HepG2 (cell line): ENCODE results near the gene ADAMTS2. TPM values are rescaled to one million over a fixed set of nuclear protein-coding genes. Genes with fewer than 3 reads are reported as not detected.

ENCODE experiments used
- ATAC-seq: fragments of 200-7000 bp; cut with Tn5 transposase; 3 replicates; pipeline ENCODE4 v1.9.1; 2020; ENCODE audit warnings: mild to moderate bottlenecking, moderate library complexity
- BruUV-seq: library from RNA; stranded (reverse); fragments of 400-500 nt; replicated peaks from 2 replicates; lab custom pipeline; 2021; lab: Mats Ljungman, UMichigan
- CTCF ChIA-PET: fragments of 300-600 bp; formaldehyde crosslinking; extraction: SDS; loops from one replicate; lab custom pipeline; 2021; ENCODE audit warnings: low total read pairs, inconsistent platforms, low intra/inter-chr PET ratio; lab: Yijun Ruan, JAX
- POLR2A ChIA-PET: fragments of 350-600 bp; sonication (Branson Sonifier 250); formaldehyde crosslinking; loops from one replicate; lab custom pipeline; 2020; ENCODE audit warnings: antibody characterized with exemption, inconsistent platforms; lab: Yijun Ruan, JAX
- DNase-seq: peaks from one replicate; pipeline ENCODE4 v3.0.0-alpha.2; 2015; ENCODE audit warnings: low spot score
- FAIRE-seq: peaks from 3 replicates; lab custom pipeline; 2011; peaks lifted over from hg19 to GRCh38; lab: Jason Lieb, UNC
- H2AFZ ChIP-seq: one replicate; pipeline ENCODE4 v1.6.1; 2011; ENCODE audit warnings: low read length, inconsistent platforms
- H3K27ac ChIP-seq: fragments of 300-600 bp; 3 replicates; pipeline ENCODE4 v1.8.0; 2011; ENCODE audit warnings: mixed run types, mild to moderate bottlenecking, mixed read lengths, low read length, inconsistent platforms; ENCODE audit not compliant: insufficient read depth; ENCODE audit errors: extremely low read length
- H3K27me3 ChIP-seq, 2 experiments: fragments of 200-600 bp in 1 of 2; 2 replicates in 1 of 2; 3 replicates in 1 of 2; pipeline versions ENCODE4 v1.6.0 to v1.8.0; 2011; ENCODE audit warnings: low read length in 2 of 2, mild to moderate bottlenecking in 2 of 2, moderate library complexity in 2 of 2, inconsistent platforms in 1 of 2; ENCODE audit not compliant: insufficient read depth in 2 of 2, control insufficient read depth in 1 of 2
- H3K36me3 ChIP-seq, 2 experiments: fragments of 200-600 bp in 1 of 2; replicated peaks in 1 of 2; 2 replicates in 1 of 2; 3 replicates in 1 of 2; pipeline versions ENCODE4 v1.5.1 to v1.8.0; 2011; ENCODE audit warnings: low read length in 2 of 2, inconsistent platforms in 1 of 2; ENCODE audit not compliant: insufficient read depth in 2 of 2, control insufficient read depth in 1 of 2
- H3K4me1 ChIP-seq: 2 replicates; pipeline ENCODE4 v1.5.1; 2012; ENCODE audit warnings: low read length, inconsistent platforms; ENCODE audit not compliant: insufficient read depth
- H3K4me2 ChIP-seq: 2 replicates; pipeline ENCODE4 v1.6.0; 2011; ENCODE audit warnings: low read depth, low read length, inconsistent platforms
- H3K4me3 ChIP-seq, 3 experiments: fragments of 200-600 bp in 1 of 3; sonication (generic), shearing (Covaris generic) in 1 of 3; replicated peaks in 1 of 3; 2 replicates each; pipeline ENCODE4 v1.5.1; 2011 to 2016; ENCODE audit warnings: low read length in 3 of 3, inconsistent platforms in 2 of 3, low read depth in 2 of 3, mild to moderate bottlenecking in 2 of 3, control low read depth in 1 of 3, mixed read lengths in 1 of 3; ENCODE audit not compliant: insufficient read depth in 1 of 3
- H3K79me2 ChIP-seq: one replicate; pipeline ENCODE4 v1.6.1; 2011; ENCODE audit warnings: low read length, inconsistent platforms; ENCODE audit not compliant: insufficient read depth
- H3K9ac ChIP-seq: 2 replicates; pipeline ENCODE4 v1.6.0; 2011; ENCODE audit warnings: mild to moderate bottlenecking, low read depth, low read length, inconsistent platforms; ENCODE audit not compliant: insufficient read depth
- H3K9me3 ChIP-seq: 2 replicates; pipeline ENCODE4 v1.5.1; 2012; ENCODE audit warnings: mild to moderate bottlenecking, low read length
- H4K20me1 ChIP-seq: 2 replicates; pipeline ENCODE4 v1.6.0; 2011; ENCODE audit warnings: inconsistent platforms, mild to moderate bottlenecking, low read length, moderate library complexity; ENCODE audit not compliant: insufficient read depth
- ARNT2 ChIP-seq: sonication (generic); formaldehyde crosslinking; IDR thresholded peaks from 2 replicates; pipeline ENCODE4 v1.8.0; 2022; ENCODE audit warnings: mild to moderate bottlenecking, low read depth, missing genetic modification reagents, moderate library complexity
- ERF ChIP-seq: IDR thresholded peaks from 2 replicates; pipeline ENCODE4 v1.6.1; 2018; ENCODE audit warnings: missing biosample characterization, missing genetic modification reagents
- KDM1A ChIP-seq: IDR thresholded peaks from 2 replicates; pipeline ENCODE4 v1.6.1; 2016; ENCODE audit warnings: missing compliant biosample characterization
- NFIB ChIP-seq: sonication (generic); formaldehyde crosslinking; IDR thresholded peaks from 2 replicates; pipeline ENCODE4 v1.9.0; 2021; ENCODE audit warnings: missing genetic modification reagents, mild to moderate bottlenecking, borderline replicate concordance
- NFKBIZ ChIP-seq: IDR thresholded peaks from 2 replicates; pipeline ENCODE4 v1.6.1; 2018; ENCODE audit warnings: missing genetic modification reagents, missing compliant biosample characterization
- RORA ChIP-seq: sonication (generic); formaldehyde crosslinking; IDR thresholded peaks from 2 replicates; pipeline ENCODE4 v1.5.0; 2020; ENCODE audit warnings: mild to moderate bottlenecking, missing genetic modification reagents, moderate library complexity
- SMARCE1 ChIP-seq: fragments of 450-650 bp; IDR thresholded peaks from 2 replicates; pipeline ENCODE4 v1.6.1; 2017; ENCODE audit warnings: borderline replicate concordance
- ZSCAN30 ChIP-seq: sonication (generic); formaldehyde crosslinking; IDR thresholded peaks from 2 replicates; pipeline ENCODE4 v1.5.0; 2020; ENCODE audit warnings: mild to moderate bottlenecking, missing genetic modification reagents
- WGBS: methylation state at CpG from one replicate; pipeline ENCODE4 v1.1.6; 2017; ENCODE audit warnings: low lambda C conversion rate; 5-methylcytosine and 5-hydroxymethylcytosine counted together
- in situ Hi-C: cut with HindIII; loops from 2 replicates; pipeline ENCODE4 v1.10.0; 2017; ENCODE audit warnings: low pct_unique_long_range_greater_than_20kb; ENCODE audit not compliant: extremely low pct_ligation_motif_present
- intact Hi-C: fragments of 100-400 bp; cut with micrococcal nuclease; formaldehyde crosslinking; loops from one replicate; pipeline ENCODE4 v1.10.0; 2022; ENCODE audit not compliant: unreplicated experiment
- polyA plus RNA-seq, 8 experiments: library from polyadenylated mRNA; depleted of rRNA in 3 of 8; stranded (reverse) in 7 of 8; unstranded in 1 of 8; fragments of >200 nt; fragmentation: Illumina TruSeq in 4 of 8; extraction: Trizol in 4 of 8; gene quantifications; 2 replicates each; pipeline versions ENCODE4 v1.2.1 to v1.2.3, GENCODE V29; 2011 to 2016; ENCODE audit warnings: low read depth in 4 of 8, missing spikeins in 1 of 8, mixed read lengths in 1 of 8; ENCODE audit not compliant: insufficient read depth in 1 of 8
- total RNA-seq, 5 experiments: library from RNA; depleted of rRNA; stranded (reverse); fragments of >200 nt; fragmentation: Illumina TruSeq; extraction: Trizol; gene quantifications; 2 replicates each; pipeline ENCODE4 v1.2.3, GENCODE V29; 2016; ENCODE audit warnings: low read depth in 1 of 5
- TF ChIP-seq, protein P1 (sequence below): sonication (generic); formaldehyde crosslinking; IDR thresholded peaks from 2 replicates; pipeline ENCODE4 v1.5.1; 2020; ENCODE audit warnings: mild to moderate bottlenecking, missing genetic modification reagents, borderline replicate concordance
- TF ChIP-seq, protein P2 (sequence below): sonication (generic); formaldehyde crosslinking; IDR thresholded peaks from 2 replicates; pipeline ENCODE4 v1.8.0; 2022; ENCODE audit warnings: missing genetic modification reagents, mild to moderate bottlenecking, inconsistent platforms, borderline replicate concordance
- TF ChIP-seq, protein P3 (sequence below): sonication (generic); formaldehyde crosslinking; IDR thresholded peaks from 2 replicates; pipeline ENCODE4 v1.4.0; 2020; ENCODE audit warnings: missing genetic modification reagents

Gene ADAMTS2
- total and polyA plus RNA-seq, 2 of the 13 experiments (the other 11 are each of a cell fraction or from before 2014, with no cell fraction given), result 0.24 to 3.5 TPM

DNA sequence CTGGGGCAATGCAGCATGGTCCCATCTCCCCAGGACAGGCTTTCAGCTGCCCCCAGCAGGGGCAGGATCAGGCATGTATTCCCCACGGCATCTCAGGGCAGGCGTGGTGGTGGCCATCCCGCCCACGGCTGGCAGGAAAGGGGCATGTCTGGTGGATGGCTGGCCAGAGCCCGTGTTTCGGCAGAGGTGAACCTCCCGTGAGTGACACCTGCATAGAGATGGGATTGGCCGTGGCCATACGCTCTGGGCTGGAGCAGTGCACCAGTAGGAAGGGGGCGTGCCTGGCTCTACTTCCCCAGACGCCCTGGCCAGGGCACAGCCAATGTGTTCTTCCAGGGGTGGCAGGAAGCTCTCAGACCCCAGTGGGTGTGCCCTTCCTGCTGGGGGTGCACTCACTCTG, 146.0 kb downstream of the ADAMTS2 start (continued):
- TF ChIP-seq, protein P1, sequence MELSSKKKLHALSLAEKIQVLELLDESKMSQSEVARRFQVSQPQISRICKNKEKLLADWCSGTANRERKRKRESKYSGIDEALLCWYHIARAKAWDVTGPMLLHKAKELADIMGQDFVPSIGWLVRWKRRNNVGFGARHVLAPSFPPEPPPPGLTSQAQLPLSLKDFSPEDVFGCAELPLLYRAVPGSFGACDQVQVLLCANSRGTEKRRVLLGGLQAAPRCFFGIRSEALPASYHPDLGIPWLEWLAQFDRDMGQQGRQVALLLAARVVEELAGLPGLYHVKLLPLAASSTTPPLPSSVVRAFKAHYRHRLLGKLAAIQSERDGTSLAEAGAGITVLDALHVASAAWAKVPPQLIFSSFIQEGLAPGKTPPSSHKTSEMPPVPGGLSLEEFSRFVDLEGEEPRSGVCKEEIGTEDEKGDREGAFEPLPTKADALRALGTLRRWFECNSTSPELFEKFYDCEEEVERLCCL (CRISPR knock-in tag), result no peak
- TF ChIP-seq, protein P2, sequence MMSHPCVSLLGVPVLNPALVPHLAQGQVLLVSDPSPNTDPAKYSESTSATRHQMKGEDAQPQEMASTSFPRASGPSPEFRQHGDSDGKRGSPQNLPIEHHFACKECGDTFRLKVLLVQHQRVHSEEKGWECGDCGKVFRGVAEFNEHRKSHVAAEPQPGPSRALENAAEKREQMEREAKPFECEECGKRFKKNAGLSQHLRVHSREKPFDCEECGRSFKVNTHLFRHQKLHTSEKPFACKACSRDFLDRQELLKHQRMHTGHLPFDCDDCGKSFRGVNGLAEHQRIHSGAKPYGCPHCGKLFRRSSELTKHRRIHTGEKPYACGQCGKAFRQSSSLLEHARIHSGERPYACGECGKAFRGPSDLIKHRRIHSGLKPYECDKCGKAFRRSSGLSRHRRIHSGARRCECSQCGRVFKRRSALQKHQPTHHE (CRISPR knock-in tag), result no peak
- TF ChIP-seq SMARCE1, result no peak

DNA sequence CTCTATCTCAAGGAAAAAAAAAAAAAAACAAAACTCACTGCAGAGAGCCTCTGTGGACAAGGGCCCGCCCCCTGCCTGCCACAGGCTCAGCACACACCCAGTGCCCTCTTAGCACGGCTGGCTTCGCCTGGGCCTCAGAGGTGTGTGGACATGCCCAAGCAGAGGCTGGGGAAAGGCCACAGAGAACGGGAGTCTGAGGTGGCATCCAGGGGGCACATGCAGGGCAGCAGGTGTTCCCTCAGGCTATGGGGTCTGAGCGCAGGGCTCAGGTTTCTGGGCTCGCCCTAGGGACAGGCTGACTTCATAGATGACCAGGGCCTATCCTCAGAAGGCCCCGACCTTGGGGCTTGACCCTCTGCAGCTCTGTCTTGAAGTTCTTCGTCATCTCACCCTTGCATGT, 146.4 kb downstream of the ADAMTS2 start:
- POLR2A ChIA-PET, result no interaction called here
- H3K9ac ChIP-seq, result no peak overlapping the region
- DNase-seq (no peak), ATAC-seq (no peak; the same call in 2 of the 3 replicates), FAIRE-seq (no peak)
- H3K79me2 ChIP-seq, result no peaks in the 10 kb centered on the region
- no peak overlapping the region for H3K4me3 ChIP-seq
- intact Hi-C loops (no loop called here), in situ Hi-C loops (no loop called here)
- H2AFZ ChIP-seq, result no peak overlapping the region
- no TSS peak for BruUV-seq
- CTCF ChIA-PET, result no interaction called here
- H4K20me1 ChIP-seq, result no peaks in the 10 kb centered on the region
- no peak overlapping the region for H3K4me2 ChIP-seq
- no peaks in the 10 kb centered on the region for H3K9me3 ChIP-seq
- peaks cover 1 to 28% of the 10 kb centered on the region in 2 experiments for H3K27me3 ChIP-seq
- no peaks in the 10 kb centered on the region for H3K4me1 ChIP-seq
- WGBS, result 41% methylated on average over 3 of the region's 8 CpGs
- H3K36me3 ChIP-seq, result no peaks in the 10 kb centered on the region
- H3K27ac ChIP-seq, result no peak overlapping the region
- TF ChIP-seq RORA (CRISPR knock-in tag), result no peak
- TF ChIP-seq, protein P3, sequence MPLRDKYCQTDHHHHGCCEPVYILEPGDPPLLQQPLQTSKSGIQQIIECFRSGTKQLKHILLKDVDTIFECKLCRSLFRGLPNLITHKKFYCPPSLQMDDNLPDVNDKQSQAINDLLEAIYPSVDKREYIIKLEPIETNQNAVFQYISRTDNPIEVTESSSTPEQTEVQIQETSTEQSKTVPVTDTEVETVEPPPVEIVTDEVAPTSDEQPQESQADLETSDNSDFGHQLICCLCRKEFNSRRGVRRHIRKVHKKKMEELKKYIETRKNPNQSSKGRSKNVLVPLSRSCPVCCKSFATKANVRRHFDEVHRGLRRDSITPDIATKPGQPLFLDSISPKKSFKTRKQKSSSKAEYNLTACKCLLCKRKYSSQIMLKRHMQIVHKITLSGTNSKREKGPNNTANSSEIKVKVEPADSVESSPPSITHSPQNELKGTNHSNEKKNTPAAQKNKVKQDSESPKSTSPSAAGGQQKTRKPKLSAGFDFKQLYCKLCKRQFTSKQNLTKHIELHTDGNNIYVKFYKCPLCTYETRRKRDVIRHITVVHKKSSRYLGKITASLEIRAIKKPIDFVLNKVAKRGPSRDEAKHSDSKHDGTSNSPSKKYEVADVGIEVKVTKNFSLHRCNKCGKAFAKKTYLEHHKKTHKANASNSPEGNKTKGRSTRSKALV (CRISPR knock-in tag), result no peak
- TF ChIP-seq ARNT2 (CRISPR knock-in tag), result no peak
- no peak for TF ChIP-seq ERF (CRISPR knock-in tag)
- no peak for TF ChIP-seq KDM1A
- no peak for TF ChIP-seq NFKBIZ (CRISPR knock-in tag)
- no peak for TF ChIP-seq ZSCAN30 (CRISPR knock-in tag)
- no peak for TF ChIP-seq NFIB (CRISPR knock-in tag)
